GM12878 (cell line): ENCODE data around the gene ACCSL. TPM values are rescaled to one million over a fixed set of nuclear protein-coding genes. Genes with fewer than 3 reads are reported as not detected.

Experiments
- ATAC-seq: fragments of 200-7000 bp; cut with Tn5 transposase; 3 replicates; pipeline ENCODE4 v1.9.1; 2020; ENCODE audit warnings: mild to moderate bottlenecking, moderate library complexity
- BruUV-seq: library from RNA; stranded (reverse); fragments of 400-500 nt; replicated peaks from 2 replicates; lab custom pipeline; 2021; lab: Mats Ljungman, UMichigan
- CTCF ChIA-PET: fragments of 300-600 bp; sonication (Branson Sonifier 250); formaldehyde crosslinking; extraction: SDS; loops from one replicate; lab custom pipeline; 2021; ENCODE audit warnings: inconsistent platforms; lab: Yijun Ruan, JAX
- POLR2A ChIA-PET: fragments of 350-600 bp; formaldehyde crosslinking; extraction: SDS; loops from one replicate; lab custom pipeline; 2021; ENCODE audit warnings: inconsistent platforms; lab: Charles Lee
- RAD21 ChIA-PET: fragments of 300-600 bp; sonication (Branson Sonifier 250); formaldehyde crosslinking; loops from one replicate; lab custom pipeline; 2023; ENCODE audit warnings: antibody characterized with exemption; ENCODE audit not compliant: unreplicated experiment; lab: Charles Lee
- SMC1A ChIA-PET: fragments of 300-600 bp; sonication (Branson Sonifier 250); formaldehyde crosslinking; loops from one replicate; lab custom pipeline; 2023; ENCODE audit not compliant: unreplicated experiment, uncharacterized antibody; lab: Charles Lee
- DNase-seq: peaks from one replicate; pipeline ENCODE4 v3.0.0-alpha.2; 2011; ENCODE audit warnings: low read depth, low spot score
- FAIRE-seq: peaks from 3 replicates; lab custom pipeline; 2011; peaks lifted over from hg19 to GRCh38; lab: Jason Lieb, UNC
- H2AFZ ChIP-seq: 2 replicates; pipeline ENCODE4 v1.6.0; 2011; ENCODE audit warnings: low read depth, low read length, control low read depth; ENCODE audit not compliant: control insufficient read depth
- H3K27ac ChIP-seq: 2 replicates; pipeline ENCODE4 v1.5.1; 2011; ENCODE audit warnings: control low read depth; ENCODE audit not compliant: control insufficient read depth, insufficient read depth
- H3K27me3 ChIP-seq, 2 experiments: replicated peaks in 1 of 2; 2 replicates each; pipeline versions ENCODE4 v1.6.0 to v1.6.1; 2011; ENCODE audit warnings: low read length in 1 of 2; ENCODE audit not compliant: control insufficient read depth in 2 of 2, insufficient read depth in 2 of 2
- H3K36me3 ChIP-seq, 2 experiments: 2 replicates each; pipeline ENCODE4 v1.5.1; 2011; ENCODE audit warnings: low read length in 1 of 2; ENCODE audit not compliant: control insufficient read depth in 2 of 2, insufficient read depth in 2 of 2
- H3K4me1 ChIP-seq: 2 replicates; pipeline ENCODE4 v1.6.1; 2011; ENCODE audit warnings: mild to moderate bottlenecking, low read length, moderate library complexity, mixed read lengths; ENCODE audit not compliant: control insufficient read depth, insufficient read depth
- H3K4me2 ChIP-seq: 2 replicates; pipeline ENCODE4 v1.6.0; 2011; ENCODE audit warnings: control low read depth; ENCODE audit not compliant: control insufficient read depth, insufficient read depth
- H3K4me3 ChIP-seq: fragments of 200-600 bp; sonication (generic); 2 replicates; pipeline ENCODE4 v1.5.1; 2016
- H3K79me2 ChIP-seq: 2 replicates; pipeline ENCODE4 v1.6.0; 2011; ENCODE audit warnings: low read length; ENCODE audit not compliant: control insufficient read depth, insufficient read depth
- H3K9ac ChIP-seq: 2 replicates; pipeline ENCODE4 v1.8.0; 2011; ENCODE audit warnings: low read length, control low read depth, mixed read lengths; ENCODE audit not compliant: control insufficient read depth, insufficient read depth
- H3K9me3 ChIP-seq: replicated peaks from 3 replicates; pipeline ENCODE4 v1.5.1; 2011; ENCODE audit warnings: mild to moderate bottlenecking, low read length; ENCODE audit not compliant: control insufficient read depth, insufficient read depth
- H4K20me1 ChIP-seq: 2 replicates; pipeline ENCODE4 v1.6.0; 2011; ENCODE audit not compliant: control insufficient read depth, insufficient read depth
- CBX5 ChIP-seq: sonication (generic); IDR thresholded peaks from 2 replicates; pipeline ENCODE4 v1.6.1; 2016; ENCODE audit warnings: low read depth, moderate library complexity, mild to moderate bottlenecking, inconsistent platforms
- CREB1 ChIP-seq: IDR thresholded peaks from 2 replicates; pipeline ENCODE4 v1.6.1; 2012; ENCODE audit warnings: low read depth, mild to moderate bottlenecking, inconsistent platforms
- CTCF ChIP-seq, 3 experiments: IDR thresholded peaks in 2 of 3; conservative IDR thresholded peaks in 1 of 3; 2 replicates each; pipeline ENCODE4 v1.5.1; 2011; ENCODE audit warnings: low read depth in 3 of 3, low read length in 3 of 3, mild to moderate bottlenecking in 3 of 3, control low read depth in 2 of 3, moderate library complexity in 2 of 3, inconsistent platforms in 1 of 3, mixed read lengths in 1 of 3; ENCODE audit not compliant: control insufficient read depth in 2 of 3, insufficient read depth in 1 of 3; ENCODE audit errors: extremely low read depth in 1 of 3
- DPF2 ChIP-seq: fragments of 450-650 bp; IDR thresholded peaks from 2 replicates; pipeline ENCODE4 v1.6.1; 2017; ENCODE audit warnings: mild to moderate bottlenecking
- GABPA ChIP-seq: IDR thresholded peaks from 2 replicates; pipeline ENCODE4 v1.6.1; 2014; ENCODE audit warnings: antibody characterized with exemption, low read depth, mild to moderate bottlenecking, inconsistent platforms
- KAT2A ChIP-seq: conservative IDR thresholded peaks from 2 replicates; pipeline ENCODE4 v1.6.1; 2011; ENCODE audit warnings: low read depth, low read length; ENCODE audit not compliant: control insufficient read depth
- NFYB ChIP-seq: IDR thresholded peaks from 2 replicates; pipeline ENCODE4 v1.6.1; 2011; ENCODE audit warnings: low read depth, mild to moderate bottlenecking, low read length, improper control_type of control experiment, moderate library complexity; ENCODE audit not compliant: insufficient read depth
- NR2C1 ChIP-seq: fragments of 450-650 bp; IDR thresholded peaks from 2 replicates; pipeline ENCODE4 v1.6.1; 2017; ENCODE audit warnings: antibody characterized with exemption, mild to moderate bottlenecking, moderate library complexity
- RB1 ChIP-seq: fragments of 450-650 bp; formaldehyde crosslinking; IDR thresholded peaks from 2 replicates; pipeline ENCODE4 v1.6.1; 2017; ENCODE audit warnings: mild to moderate bottlenecking, borderline replicate concordance
- TAF1 ChIP-seq: IDR thresholded peaks from 2 replicates; pipeline ENCODE4 v1.6.1; 2011; ENCODE audit warnings: mild to moderate bottlenecking, low read depth, low read length, borderline replicate concordance
- TCF12 ChIP-seq: IDR thresholded peaks from 2 replicates; pipeline ENCODE4 v1.6.1; 2011; ENCODE audit warnings: low read depth, mild to moderate bottlenecking, low read length
- ZNF217 ChIP-seq: fragments of 450-650 bp; IDR thresholded peaks from 2 replicates; pipeline ENCODE4 v1.6.1; 2017; ENCODE audit warnings: antibody characterized with exemption, mild to moderate bottlenecking
- ZZZ3 ChIP-seq: IDR thresholded peaks from 2 replicates; pipeline ENCODE4 v1.6.1; 2011; ENCODE audit warnings: low read depth; ENCODE audit not compliant: control insufficient read depth, insufficient read length
- WGBS: methylation state at CpG from one replicate; pipeline ENCODE4 v1.1.6; 2016; ENCODE audit warnings: low lambda C conversion rate; ENCODE audit not compliant: insufficient replicate concordance, insufficient coverage; ENCODE audit errors: missing lambda C conversion rate; 5-methylcytosine and 5-hydroxymethylcytosine counted together
- in situ Hi-C: fragments of 300-500 bp; cut with MboI; formaldehyde crosslinking; loops from 9 replicates; pipeline ENCODE4 v1.14.3; 2018; ENCODE audit warnings: mixed read lengths
- intact Hi-C: fragments of 100-400 bp; cut with micrococcal nuclease; formaldehyde crosslinking; loops from one replicate; pipeline ENCODE4 v1.14.2; 2022; ENCODE audit not compliant: unreplicated experiment
- polyA plus RNA-seq, 11 experiments: library from polyadenylated mRNA; depleted of rRNA in 4 of 11; unstranded in 6 of 11; stranded (reverse) in 5 of 11; fragments of >200 nt; fragmentation: Nextera tagmentation in 4 of 11; fragmentation: Illumina TruSeq in 1 of 11; extraction: Ambion mirVana in 4 of 11; extraction: Trizol in 1 of 11; gene quantifications; 1 replicate in 1 of 11; 2 replicates in 10 of 11; pipeline versions ENCODE4 v1.2.1 to v1.2.3, GENCODE V29; 2011 to 2016; ENCODE audit warnings: inconsistent platforms in 2 of 11, missing spikeins in 2 of 11, low read depth in 1 of 11
- total RNA-seq, 4 experiments: library from RNA; depleted of rRNA in 3 of 4; stranded (reverse); fragments of >200 nt in 3 of 4; fragmentation: Illumina TruSeq in 1 of 4; extraction: Trizol in 1 of 4; gene quantifications; 2 replicates each; pipeline versions ENCODE4 v1.2.1 to v1.2.3, GENCODE V29; 2013 to 2021
- TF ChIP-seq, protein P1 (sequence below): IDR thresholded peaks from 2 replicates; pipeline ENCODE4 v1.6.1; 2012; ENCODE audit warnings: low read depth, low read length, improper control_type of control experiment

The ACCSL gene
- total and polyA plus RNA-seq, 10 of the 15 experiments (the other 5 are each of a cell fraction or from before 2014, with no cell fraction given) = 0.15 TPM; not detected in 9

GRCh38 chr11:44014968-44015623 lies 32.7 kb upstream of the ACCSL start (continued):
- TF ChIP-seq DPF2 (no peak), TAF1 (no peak), ZZZ3 (no peak)

GRCh38 chr11:44015624-44016007 lies 32.2 kb upstream of the ACCSL start:
- no peaks in the 10 kb centered on the region for H3K4me1 ChIP-seq
- in situ Hi-C loops (no loop called here), intact Hi-C loops (no loop called here)
- 0 out of 4 replicates have a peak, but pooled peaks cover 0 to 2% of the 10 kb centered on the region in 2 experiments for H3K27me3 ChIP-seq
- no peak overlapping the region for H3K4me3 ChIP-seq
- no peak overlapping the region for H3K27ac ChIP-seq
- ChIA-PET CTCF (interaction anchor here (1.2 kb wide), 1 partner anchor 22 kb away, joined by 4 read pairs; no protein-coding TSS in a partner anchor), RAD21 (no interaction called here), POLR2A (no interaction called here), SMC1A (no interaction called here)
- no peak overlapping the region for H2AFZ ChIP-seq
- TF ChIP-seq CREB1 = no peak
- TF ChIP-seq, protein P1, sequence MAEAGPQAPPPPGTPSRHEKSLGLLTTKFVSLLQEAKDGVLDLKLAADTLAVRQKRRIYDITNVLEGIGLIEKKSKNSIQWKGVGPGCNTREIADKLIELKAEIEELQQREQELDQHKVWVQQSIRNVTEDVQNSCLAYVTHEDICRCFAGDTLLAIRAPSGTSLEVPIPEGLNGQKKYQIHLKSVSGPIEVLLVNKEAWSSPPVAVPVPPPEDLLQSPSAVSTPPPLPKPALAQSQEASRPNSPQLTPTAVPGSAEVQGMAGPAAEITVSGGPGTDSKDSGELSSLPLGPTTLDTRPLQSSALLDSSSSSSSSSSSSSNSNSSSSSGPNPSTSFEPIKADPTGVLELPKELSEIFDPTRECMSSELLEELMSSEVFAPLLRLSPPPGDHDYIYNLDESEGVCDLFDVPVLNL = no peak
- no peak for TF ChIP-seq NR2C1
- no peak for TF ChIP-seq RB1
- TF ChIP-seq NFYB = no peak
- TF ChIP-seq TCF12 = no peak
- TF ChIP-seq CBX5 = no peak
- no peak for TF ChIP-seq CTCF (IDR thresholded peaks at IDR 0.05 in 2 of 3, conservative IDR thresholded peaks at IDR 0.05 in 1 of 3; ENCODE audit: control insufficient read depth in 2 of 3, extremely low read depth in 1 of 3, insufficient read depth in 1 of 3, low read depth in 3 of 3, low read length in 3 of 3)
- no peak for TF ChIP-seq GABPA
- no peak for TF ChIP-seq KAT2A
- no peak for TF ChIP-seq ZNF217
- no peaks in the 10 kb centered on the region for H3K36me3 ChIP-seq
- H4K20me1 ChIP-seq = no peaks in the 10 kb centered on the region
- ATAC-seq (no peak), FAIRE-seq (no peak), DNase-seq (no peak)
- H3K79me2 ChIP-seq = no peaks in the 10 kb centered on the region
- BruUV-seq = no TSS peak
- H3K4me2 ChIP-seq = no peak overlapping the region
- H3K9ac ChIP-seq = no peak overlapping the region
- no peaks in the 10 kb centered on the region for H3K9me3 ChIP-seq
- WGBS = 45% methylated on average over 3 of the region's 3 CpGs
